Peyer's patch (tissue), 4 donors: Measurements from ENCODE around the gene STEAP4.

Source experiments
- CTCF ChIP-seq, 6 experiments: fragments of 450-650 bp in 4 of 6; fragments of 200-600 bp in 2 of 6; sonication (generic) in 1 of 6; IDR thresholded peaks; one replicate each; pipeline ENCODE4 v1.5.1; 2017 to 2019; ENCODE audit warnings: antibody characterized with exemption in 6 of 6, mild to moderate bottlenecking in 3 of 6, moderate library complexity in 1 of 6
- POLR2A ChIP-seq, 2 donors: fragments of 450-650 bp; IDR thresholded peaks; one replicate each; pipeline ENCODE4 v1.5.1; 2017; ENCODE audit warnings: antibody characterized with exemption in 2 of 2, mild to moderate bottlenecking in 2 of 2, moderate library complexity in 2 of 2

GRCh38 chr7:88290491-88290890 lies 16.2 kb downstream of the STEAP4 start:
- TF ChIP-seq POLR2A (IDR thresholded peaks at IDR 0.05) (no peak), CTCF (IDR thresholded peaks at IDR 0.05) (no peak)
